ENCODE results near the gene ARMC8.
A peak's percentile ranks its signal among the peaks of the same experiment; 100 is the strongest.

Gene ARMC8

GRCh38 chr3:138314751-138315150, 127.7 kb downstream of the ARMC8 start:
- FAIRE-seq: no peak

GRCh38 chr3:138317687-138318086, 130.6 kb downstream of the ARMC8 start:
- FAIRE-seq: no peak

- FAIRE-seq: no peak
Measured at GRCh38 chr3:138323971-138324370, 136.9 kb downstream of the ARMC8 start.

GRCh38 chr3:138325990-138326389, 138.9 kb downstream of the ARMC8 start:
- FAIRE-seq: no peak

- no peak for FAIRE-seq
Measured at GRCh38 chr3:138326866-138327595, 139.9 kb downstream of the ARMC8 start.

GRCh38 chr3:138327831-138328230, 140.7 kb downstream of the ARMC8 start:
- no peak for FAIRE-seq

GRCh38 chr3:138328341-138328740, 141.2 kb downstream of the ARMC8 start:
- no peak for FAIRE-seq

GRCh38 chr3:138329127-138329983, 142.3 kb downstream of the ARMC8 start, which contains the start of gene NME9:
TSS of gene NME9 (minus strand) at chr3:138329851. CDS start at chr3:138329335, 516 bp downstream.
- no peak for FAIRE-seq

GRCh38 chr3:138329984-138330293, 142.8 kb downstream of the ARMC8 start:
- no peak for FAIRE-seq

- no peak for FAIRE-seq
Measured at GRCh38 chr3:138331143-138331894, 144.2 kb downstream of the ARMC8 start.

- FAIRE-seq: peak; percentile 90
Measured at GRCh38 chr3:138332472-138333073, 145.5 kb downstream of the ARMC8 start.

GRCh38 chr3:138334608-138335007, 147.5 kb downstream of the ARMC8 start:
- FAIRE-seq: no peak

- no peak for FAIRE-seq
Measured at GRCh38 chr3:138336454-138336999, 149.4 kb downstream of the ARMC8 start.

GRCh38 chr3:138338244-138338643, 151.1 kb downstream of the ARMC8 start:
- no peak for FAIRE-seq

- FAIRE-seq: no peak
Measured at GRCh38 chr3:138338811-138339210, 151.7 kb downstream of the ARMC8 start.

- FAIRE-seq: no peak
Measured at GRCh38 chr3:138340511-138340910, 153.4 kb downstream of the ARMC8 start.

GRCh38 chr3:138344754-138345153, 157.7 kb downstream of the ARMC8 start:
- no peak for FAIRE-seq
